Karpas-422 (cell line): Measurements from ENCODE around the gene GDF11. TPM values are rescaled to one million over a fixed set of nuclear protein-coding genes. Genes with fewer than 3 reads are reported as not detected.

Experiments
- DNase-seq: peaks from one replicate; pipeline ENCODE4 v3.0.0-alpha.2; 2015
- H2AFZ ChIP-seq: fragments of 200-600 bp; sonication (generic); 2 replicates; pipeline ENCODE4 v1.6.1; 2014; ENCODE audit warnings: antibody characterized with exemption, low read length, mixed read lengths
- H3K27ac ChIP-seq: fragments of 200-600 bp; sonication (generic); 2 replicates; pipeline ENCODE4 v1.5.1; 2014; ENCODE audit warnings: mild to moderate bottlenecking, low read length, moderate library complexity
- H3K27me3 ChIP-seq: fragments of 200-600 bp; sonication (generic); 2 replicates; pipeline ENCODE4 v1.6.1; 2014; ENCODE audit warnings: low read length, mixed read lengths
- H3K36me3 ChIP-seq: fragments of 200-600 bp; sonication (generic); 2 replicates; pipeline ENCODE4 v1.6.1; 2014; ENCODE audit warnings: low read length, mixed read lengths; ENCODE audit not compliant: insufficient read depth
- H3K4me1 ChIP-seq: fragments of 200-600 bp; sonication (generic); 2 replicates; pipeline ENCODE4 v1.6.1; 2014; ENCODE audit warnings: mild to moderate bottlenecking, low read length, mixed read lengths
- H3K4me2 ChIP-seq: fragments of 200-600 bp; sonication (generic); 2 replicates; pipeline ENCODE4 v1.6.1; 2014; ENCODE audit warnings: low read length, low read depth, mild to moderate bottlenecking; ENCODE audit not compliant: poor library complexity, severe bottlenecking
- H3K4me3 ChIP-seq: fragments of 200-600 bp; sonication (generic); 2 replicates; pipeline ENCODE4 v1.5.1; 2014; ENCODE audit warnings: mild to moderate bottlenecking, antibody characterized with exemption, low read length, mixed read lengths
- H3K79me2 ChIP-seq: fragments of 200-600 bp; sonication (generic); 2 replicates; pipeline ENCODE4 v1.6.1; 2014; ENCODE audit warnings: mild to moderate bottlenecking, low read length, mixed read lengths
- H3K9ac ChIP-seq: fragments of 200-600 bp; sonication (generic); 2 replicates; pipeline ENCODE4 v1.6.0; 2014; ENCODE audit warnings: low read length
- H3K9me2 ChIP-seq: fragments of 200-600 bp; sonication (generic), shearing (Covaris generic); replicated peaks from 2 replicates; pipeline ENCODE4 v1.6.0; 2014; ENCODE audit warnings: mild to moderate bottlenecking, low read length, moderate library complexity; ENCODE audit not compliant: insufficient read depth
- H3K9me3 ChIP-seq: fragments of 300-700, 200-600 bp; sonication (generic); 2 replicates; pipeline ENCODE4 v1.6.1; 2014; ENCODE audit warnings: low read length, mixed read lengths
- H4K20me1 ChIP-seq: fragments of 200-600 bp; sonication (generic); 2 replicates; pipeline ENCODE4 v1.6.1; 2014; ENCODE audit warnings: mild to moderate bottlenecking, antibody characterized with exemption, low read length, low read depth; ENCODE audit not compliant: insufficient read depth
- total RNA-seq: library from RNA; depleted of rRNA; stranded (reverse); fragments of >200 nt; shearing (Covaris generic); gene quantifications from 2 replicates; pipeline ENCODE4 v1.2.3, GENCODE V29; 2014; ENCODE audit warnings: low replicate concordance

The GDF11 gene
- total RNA-seq, 1 experiment from 2014 or later: 2.9 TPM

- H3K79me2 ChIP-seq: peaks cover 14% of the 10 kb centered on the region
- H3K27ac ChIP-seq: no peak overlapping the region
- H3K4me1 ChIP-seq: peaks cover 25% of the 10 kb centered on the region
- H3K4me3 ChIP-seq: no peak overlapping the region
- no peak overlapping the region for H2AFZ ChIP-seq
- no peak for DNase-seq
- H3K27me3 ChIP-seq: no peaks in the 10 kb centered on the region
- no peaks in the 10 kb centered on the region for H3K9me2 ChIP-seq
- no peak overlapping the region for H3K9ac ChIP-seq
- no peaks in the 10 kb centered on the region for H4K20me1 ChIP-seq
- H3K9me3 ChIP-seq: no peaks in the 10 kb centered on the region
- no peaks in the 10 kb centered on the region for H3K36me3 ChIP-seq
- H3K4me2 ChIP-seq: no peak overlapping the region
These were observed 30.1 kb upstream of the GDF11 start for GRCh38 chr12:55712700-55713415.

DNA sequence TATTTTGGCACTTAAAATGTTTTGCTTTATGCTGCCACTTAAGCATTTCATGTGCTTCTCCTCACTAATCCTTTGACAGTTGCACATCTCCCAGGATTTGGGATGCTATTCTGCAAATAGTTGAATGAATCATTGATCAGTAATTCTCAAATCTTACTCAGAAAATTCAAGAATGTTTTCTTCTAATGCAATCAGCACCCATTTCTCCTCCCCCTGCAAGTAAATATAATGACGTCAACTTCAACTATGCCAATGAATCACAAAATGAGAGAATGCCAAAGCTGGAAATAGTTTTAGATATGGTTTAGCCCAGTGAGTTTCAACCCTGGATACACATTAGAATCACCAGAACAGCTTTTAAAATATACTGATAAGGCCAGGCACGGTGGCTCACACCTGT, 29.2 kb upstream of the GDF11 start:
- DNase-seq: no peak
- Histone ChIP-seq H3K4me3 (no peak overlapping the region), H3K9me3 (no peaks in the 10 kb centered on the region), H3K9ac (no peak overlapping the region), H3K36me3 (no peaks in the 10 kb centered on the region), H3K9me2 (no peaks in the 10 kb centered on the region), H3K79me2 (peaks cover 23% of the 10 kb centered on the region), H3K27ac (no peak overlapping the region), H3K27me3 (no peaks in the 10 kb centered on the region), H4K20me1 (no peaks in the 10 kb centered on the region), H3K4me2 (no peak overlapping the region), H2AFZ (no peak overlapping the region), H3K4me1 (peaks cover 27% of the 10 kb centered on the region)

GRCh38 chr12:55715169-55715764, 27.7 kb upstream of the GDF11 start:
- Histone ChIP-seq H3K4me3 (peak overlapping the region; percentile 74), H2AFZ (peak overlapping the region; percentile 81)

DNA sequence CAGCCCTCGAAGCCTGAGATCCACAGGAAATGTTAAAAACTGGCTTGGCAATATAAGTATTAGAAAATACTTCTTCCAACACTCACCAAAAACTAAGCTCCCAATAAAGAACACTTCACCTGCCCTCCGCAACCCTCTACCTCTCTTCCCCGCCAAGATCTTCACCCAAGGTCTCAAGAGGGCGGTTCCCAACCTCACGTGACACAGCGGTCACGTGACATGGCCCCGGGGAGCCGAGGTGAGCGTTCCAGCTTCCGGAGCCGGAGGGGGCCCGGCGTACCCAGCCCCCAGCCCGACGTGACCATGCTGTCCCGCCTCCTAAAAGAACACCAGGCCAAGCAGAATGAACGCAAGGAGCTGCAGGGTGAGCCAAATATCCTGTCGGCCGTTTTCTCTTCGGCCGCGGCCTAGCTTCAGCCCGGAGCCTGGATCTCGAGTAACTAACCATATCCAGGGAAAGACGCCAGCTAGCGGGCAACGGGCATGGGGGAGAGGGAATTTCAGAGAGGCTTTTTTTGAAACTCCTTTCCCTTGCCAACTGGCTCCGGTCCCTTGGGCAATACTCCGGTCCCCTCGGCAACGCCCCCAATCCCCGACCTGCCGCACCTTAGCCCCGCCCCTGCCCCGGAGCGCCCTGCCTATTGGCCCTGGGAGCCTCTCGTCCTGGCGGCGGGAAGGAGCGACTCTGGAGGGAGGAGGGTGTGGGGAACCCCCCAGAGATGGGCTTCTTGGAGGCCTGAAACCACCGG, 26.9 kb upstream of the GDF11 start, which contains the start of gene BLOC1S1:
Gene BLOC1S1, plus strand, starts transcription at position 214 of the 749 bp plus-strand sequence. Its CDS starts 6 bp downstream, at position 220.
- Histone ChIP-seq H3K79me2 (peaks cover 25% of the 10 kb centered on the region), H3K27me3 (no peaks in the 10 kb centered on the region), H3K9ac (peak within 1 kb of the TSS; percentile 84)

More at GRCh38 chr12:55715169-55715764, 27.7 kb upstream of the GDF11 start:
- Histone ChIP-seq H3K36me3 (no peaks in the 10 kb centered on the region), H3K27ac (no peak overlapping the region), H3K4me1 (peaks cover 34% of the 10 kb centered on the region), H3K9me2 (no peaks in the 10 kb centered on the region), H3K27me3 (no peaks in the 10 kb centered on the region), H3K4me2 (peak overlapping the region; percentile 95), H3K9me3 (no peaks in the 10 kb centered on the region), H3K9ac (peak overlapping the region; percentile 84), H3K79me2 (peaks cover 25% of the 10 kb centered on the region), H4K20me1 (no peaks in the 10 kb centered on the region)
- DNase-seq: no peak

GRCh38 chr12:55716582-55716957, 26.4 kb upstream of the GDF11 start:
- peak overlapping the region; percentile 76; the same call in 1 of the 2 replicates for H3K27ac ChIP-seq
- H3K9ac ChIP-seq: peak overlapping the region; percentile 84
- peak overlapping the region; percentile 81; the same call in 1 of the 2 replicates for H2AFZ ChIP-seq
- no peaks in the 10 kb centered on the region for H3K27me3 ChIP-seq
- H4K20me1 ChIP-seq: no peaks in the 10 kb centered on the region
- H3K36me3 ChIP-seq: no peaks in the 10 kb centered on the region
- peak overlapping the region; percentile 95 for H3K4me2 ChIP-seq
- H3K4me3 ChIP-seq: peak overlapping the region; percentile 74
- H3K4me1 ChIP-seq: peaks cover 34% of the 10 kb centered on the region
- H3K79me2 ChIP-seq: peaks cover 25% of the 10 kb centered on the region
- no peaks in the 10 kb centered on the region for H3K9me3 ChIP-seq
- no peak for DNase-seq
- no peaks in the 10 kb centered on the region for H3K9me2 ChIP-seq

More for the DNA sequence above, 26.9 kb upstream of the GDF11 start, which contains the start of gene BLOC1S1:
- H3K27ac ChIP-seq: peak within 1 kb of the TSS; percentile 76
- peaks cover 34% of the 10 kb centered on the region for H3K4me1 ChIP-seq
- H3K4me2 ChIP-seq: peak within 1 kb of the TSS; percentile 95
- H3K9me3 ChIP-seq: no peaks in the 10 kb centered on the region
- H3K36me3 ChIP-seq: no peaks in the 10 kb centered on the region
- DNase-seq: peak; percentile 98
- H2AFZ ChIP-seq: peak within 1 kb of the TSS; percentile 81
- no peaks in the 10 kb centered on the region for H3K9me2 ChIP-seq
- peak within 1 kb of the TSS; percentile 74 for H3K4me3 ChIP-seq
- no peaks in the 10 kb centered on the region for H4K20me1 ChIP-seq

DNA sequence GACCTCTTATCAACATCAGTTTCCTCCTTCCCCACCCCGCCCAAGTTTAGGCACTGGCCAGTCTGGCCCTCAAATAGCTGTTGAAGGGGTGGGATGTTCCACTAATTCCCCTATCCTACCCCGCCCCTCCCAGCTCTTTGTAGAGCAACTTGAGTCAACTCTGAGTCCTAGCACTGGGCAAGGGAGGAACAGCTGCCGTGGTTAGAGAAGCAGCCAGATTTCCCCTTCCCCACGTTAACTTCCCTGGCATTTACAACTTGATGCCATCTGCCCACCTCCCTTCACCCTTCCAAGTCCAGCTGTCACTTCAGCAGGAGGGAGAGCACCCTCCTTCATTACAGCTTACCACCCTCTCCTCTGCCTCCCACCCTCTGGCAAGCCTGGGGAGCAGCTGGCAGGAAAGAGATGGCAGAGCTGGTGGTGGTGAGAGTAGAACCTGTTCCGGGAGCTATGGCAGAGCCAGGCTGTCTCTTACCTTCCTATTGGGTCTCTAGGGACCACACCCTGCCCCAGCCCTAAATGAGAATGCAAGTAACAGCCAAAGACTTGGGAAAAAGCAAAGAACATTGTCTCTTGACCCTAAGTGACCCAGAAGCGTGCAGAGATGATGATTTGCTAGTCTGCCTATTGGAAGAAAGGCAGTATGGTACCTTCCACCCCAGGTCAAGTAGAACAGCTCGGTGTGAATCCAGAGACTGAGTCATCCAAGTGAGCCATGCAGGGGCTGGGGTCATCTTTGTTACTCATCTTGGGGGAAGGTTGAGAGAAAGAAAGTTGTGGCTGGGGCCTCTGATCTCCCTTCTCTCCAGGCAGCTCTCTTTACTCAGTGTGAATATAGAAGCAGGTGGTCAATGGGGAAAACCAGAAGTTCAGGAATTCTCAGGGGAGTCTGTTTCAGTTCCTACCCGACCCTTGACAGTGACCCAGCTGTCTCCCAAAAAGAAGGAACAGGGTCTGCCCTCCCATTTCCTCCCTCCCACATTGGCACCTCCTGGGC, 25.6 kb upstream of the GDF11 start:
- H3K36me3 ChIP-seq: no peaks in the 10 kb centered on the region
- H4K20me1 ChIP-seq: no peaks in the 10 kb centered on the region
- H3K4me2 ChIP-seq: peak overlapping the region; percentile 95
- no peaks in the 10 kb centered on the region for H3K9me3 ChIP-seq
- no peak overlapping the region for H2AFZ ChIP-seq
- H3K79me2 ChIP-seq: peaks cover 25% of the 10 kb centered on the region
- peak overlapping the region; percentile 74 for H3K4me3 ChIP-seq
- H3K4me1 ChIP-seq: peaks cover 34% of the 10 kb centered on the region
- H3K9me2 ChIP-seq: no peaks in the 10 kb centered on the region
- peak overlapping the region; percentile 84 for H3K9ac ChIP-seq
- no peak for DNase-seq
- peak overlapping the region; percentile 76; the same call in 1 of the 2 replicates for H3K27ac ChIP-seq
- H3K27me3 ChIP-seq: no peaks in the 10 kb centered on the region

GRCh38 chr12:55718015-55718414, 24.9 kb upstream of the GDF11 start:
- peak overlapping the region; percentile 95 for H3K4me2 ChIP-seq
- DNase-seq: no peak
- peak overlapping the region; percentile 84 for H3K9ac ChIP-seq
- H3K4me1 ChIP-seq: peaks cover 34% of the 10 kb centered on the region
- H3K27me3 ChIP-seq: no peaks in the 10 kb centered on the region
- no peak overlapping the region for H3K27ac ChIP-seq
- H3K9me3 ChIP-seq: no peaks in the 10 kb centered on the region
- H3K4me3 ChIP-seq: peak overlapping the region; percentile 74; the same call in 1 of the 2 replicates
- H2AFZ ChIP-seq: no peak overlapping the region
- no peaks in the 10 kb centered on the region for H3K9me2 ChIP-seq
- H3K36me3 ChIP-seq: no peaks in the 10 kb centered on the region
- H4K20me1 ChIP-seq: no peaks in the 10 kb centered on the region
- peaks cover 25% of the 10 kb centered on the region for H3K79me2 ChIP-seq
